GM19468 (cell line): Measurements from ENCODE around the gene MINPP1.
"Not testable (repeated sequence)": the region's sequence is repeated elsewhere in the genome, so short reads cannot be mapped to it uniquely, and the experiment has no call there.

Experiments
- ATAC-seq: cut with Tn5 transposase; IDR thresholded peaks from one replicate; pipeline ENCODE4 v1.9.1; 2021; ENCODE audit warnings: mild to moderate bottlenecking, moderate library complexity, moderate number of reproducible peaks; ENCODE audit not compliant: unreplicated experiment; ENCODE audit errors: extremely low read depth

Gene MINPP1

DNA sequence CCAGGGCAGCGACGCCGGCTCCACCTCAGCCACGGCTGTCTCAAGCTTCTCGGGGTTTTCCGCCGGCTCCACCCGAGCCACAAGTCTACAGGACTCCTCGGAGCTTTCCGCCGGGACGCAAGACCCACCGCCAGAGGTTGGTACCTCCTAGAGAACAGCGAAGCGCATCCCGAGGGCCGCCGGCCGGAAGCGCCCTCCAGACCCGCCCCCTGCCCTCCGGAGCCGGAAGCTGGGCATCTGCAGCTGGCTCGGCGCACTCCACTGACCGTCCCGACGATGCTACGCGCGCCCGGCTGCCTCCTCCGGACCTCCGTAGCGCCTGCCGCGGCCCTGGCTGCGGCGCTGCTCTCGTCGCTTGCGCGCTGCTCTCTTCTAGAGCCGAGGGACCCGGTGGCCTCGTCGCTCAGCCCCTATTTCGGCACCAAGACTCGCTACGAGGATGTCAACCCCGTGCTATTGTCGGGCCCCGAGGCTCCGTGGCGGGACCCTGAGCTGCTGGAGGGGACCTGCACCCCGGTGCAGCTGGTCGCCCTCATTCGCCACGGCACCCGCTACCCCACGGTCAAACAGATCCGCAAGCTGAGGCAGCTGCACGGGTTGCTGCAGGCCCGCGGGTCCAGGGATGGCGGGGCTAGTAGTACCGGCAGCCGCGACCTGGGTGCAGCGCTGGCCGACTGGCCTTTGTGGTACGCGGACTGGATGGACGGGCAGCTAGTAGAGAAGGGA, at the start of gene MINPP1:
Gene MINPP1 (plus strand): TSS at position 254 of the 726 bp plus-strand sequence. CDS start 23 bp downstream, at position 277.
- ATAC-seq, result peak; percentile 87

- not testable (repeated sequence) for ATAC-seq
Measured at GRCh38 chr10:87456586-87457220, 48.0 kb upstream of the MINPP1 start.

DNA sequence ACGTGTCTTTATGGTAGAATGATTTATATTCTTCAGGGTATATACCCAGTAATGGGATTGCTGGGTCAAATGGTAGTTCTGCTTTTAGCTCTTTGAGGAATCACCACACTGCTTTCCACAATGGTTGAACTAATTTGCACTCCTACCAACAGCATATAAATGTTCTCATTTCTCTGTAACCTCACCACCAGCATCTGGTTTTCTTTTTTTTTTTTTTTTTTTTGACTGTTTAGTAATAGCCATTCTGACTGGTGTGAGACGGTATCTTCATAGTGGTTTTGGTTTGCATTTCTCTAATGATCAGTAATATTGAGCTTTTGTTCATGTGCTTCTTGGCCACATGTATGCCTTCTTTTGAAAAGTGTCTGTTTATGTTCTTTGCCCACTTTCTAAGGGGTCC, 42.9 kb upstream of the MINPP1 start:
- ATAC-seq, result not testable (repeated sequence)

GRCh38 chr10:87466849-87467248, 37.8 kb upstream of the MINPP1 start:
- not testable (repeated sequence) for ATAC-seq

DNA sequence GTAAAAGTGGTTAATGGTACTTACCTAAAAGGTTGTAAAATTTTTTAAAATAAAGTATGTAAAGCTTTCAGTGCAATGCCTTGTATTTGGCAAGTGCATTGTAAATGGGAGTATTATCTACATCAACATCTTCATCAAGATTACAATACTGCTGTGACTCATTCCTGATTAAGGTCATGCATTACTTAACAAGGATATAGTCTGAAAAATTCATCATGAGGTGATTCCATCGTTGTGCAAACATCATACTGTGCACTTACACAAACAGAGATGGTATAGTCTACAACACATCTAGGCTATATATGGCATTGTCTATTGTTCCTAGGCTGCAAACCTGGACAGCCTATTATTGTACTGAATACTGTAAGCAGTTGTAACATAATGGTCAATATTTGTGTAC, 16.0 kb upstream of the MINPP1 start:
- not testable (repeated sequence) for ATAC-seq

- not testable (repeated sequence) for ATAC-seq
Measured at GRCh38 chr10:87490285-87490684, 14.4 kb upstream of the MINPP1 start.

- not testable (repeated sequence) for ATAC-seq
Measured at GRCh38 chr10:87492450-87492849, 12.2 kb upstream of the MINPP1 start.

GRCh38 chr10:87495446-87495845, 9.2 kb upstream of the MINPP1 start:
- ATAC-seq, result not testable (repeated sequence)

DNA sequence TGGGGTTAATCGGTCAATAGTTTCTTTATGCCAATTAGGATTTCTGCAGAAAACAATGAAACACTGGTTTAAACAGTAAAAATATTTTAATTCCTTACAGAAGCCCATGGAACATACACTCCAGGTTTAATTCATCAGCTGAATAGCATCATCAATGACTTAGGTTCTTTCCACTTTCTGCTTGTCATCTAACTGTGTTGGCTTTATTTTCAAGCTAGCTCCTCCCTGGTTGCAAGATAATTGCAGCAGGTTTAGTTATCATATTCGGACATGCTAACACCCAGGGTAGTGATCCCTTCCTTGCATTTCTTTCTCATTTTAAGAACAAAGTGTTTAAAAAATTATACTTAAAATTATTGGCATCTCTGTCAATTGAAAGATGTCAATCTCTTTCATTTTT, 7.3 kb upstream of the MINPP1 start:
- ATAC-seq, result not testable (repeated sequence)

DNA sequence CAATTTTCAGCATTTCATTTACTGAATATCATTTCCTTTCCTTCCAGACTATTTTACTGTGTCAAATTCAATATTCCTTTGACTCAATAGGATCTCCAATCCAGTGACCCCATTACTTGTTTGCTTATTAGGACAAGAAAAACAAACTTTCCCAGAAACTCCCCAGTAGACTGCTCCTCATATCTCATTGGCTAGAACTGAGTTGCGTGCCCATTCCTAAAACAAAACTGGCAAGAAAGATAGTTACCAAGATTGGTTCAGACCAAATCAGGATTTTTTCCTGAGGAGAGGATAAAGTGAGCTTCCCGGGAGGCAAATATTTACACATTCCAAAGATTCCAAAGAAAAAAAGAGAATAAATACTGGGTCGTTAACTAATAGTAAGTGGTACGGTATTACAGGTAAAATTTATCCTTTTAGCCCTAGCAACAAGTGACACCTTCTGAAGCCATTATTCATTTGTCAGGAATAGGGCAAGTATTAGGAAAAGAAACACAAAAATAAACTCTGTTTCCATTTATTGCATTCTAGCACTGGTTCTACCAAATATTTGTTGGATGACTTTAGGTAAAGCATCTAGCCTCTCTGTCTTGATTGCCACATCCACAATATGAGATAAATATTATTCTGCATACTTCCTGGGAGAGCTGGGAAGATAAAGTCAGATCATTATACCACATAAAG, 6.4 kb upstream of the MINPP1 start:
- ATAC-seq, result not testable (repeated sequence)

DNA sequence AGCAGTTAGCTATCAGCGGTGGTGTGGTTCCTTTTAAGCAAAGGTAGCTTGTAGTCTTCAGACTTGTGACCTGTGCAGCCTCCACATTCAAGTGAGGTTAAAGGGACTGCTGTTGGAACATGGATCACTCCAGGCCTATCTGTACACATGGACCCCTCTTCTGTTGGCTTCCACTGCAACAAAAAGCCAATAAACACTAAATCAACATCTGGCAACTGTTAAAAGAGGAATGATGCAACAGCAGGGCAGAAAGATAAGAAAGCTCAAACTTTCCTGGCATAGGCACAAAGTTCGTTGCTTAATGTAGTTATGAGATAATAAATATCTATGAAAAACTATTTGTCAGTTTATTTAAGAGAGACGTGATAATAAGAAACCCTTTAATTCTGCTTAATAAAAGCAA, 4.0 kb upstream of the MINPP1 start:
- no peak for ATAC-seq

GRCh38 chr10:87503401-87503800, 1.3 kb upstream of the MINPP1 start:
- no peak for ATAC-seq

DNA sequence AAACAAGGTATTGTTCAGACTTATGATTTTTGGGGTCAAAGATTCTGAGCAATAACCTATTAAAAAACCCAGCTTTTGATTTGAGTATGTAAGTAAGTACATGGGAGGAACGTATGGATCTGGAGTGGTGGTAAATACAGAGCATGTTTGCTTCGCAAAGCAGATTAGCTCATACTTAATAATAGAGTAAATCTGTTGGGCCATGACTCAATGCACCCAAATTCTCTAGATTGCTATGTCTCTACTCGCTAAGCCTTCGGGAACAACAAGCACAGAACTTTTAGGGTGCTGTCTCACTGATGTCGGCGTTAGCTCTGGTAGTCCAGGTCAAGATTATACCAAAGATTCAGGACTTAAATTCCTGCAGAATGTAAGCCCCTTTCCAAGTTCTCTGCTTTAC, 807 bp upstream of the MINPP1 start:
- no peak for ATAC-seq

- no peak for ATAC-seq
Measured at GRCh38 chr10:87504307-87504639, 420 bp upstream of the MINPP1 start.

DNA sequence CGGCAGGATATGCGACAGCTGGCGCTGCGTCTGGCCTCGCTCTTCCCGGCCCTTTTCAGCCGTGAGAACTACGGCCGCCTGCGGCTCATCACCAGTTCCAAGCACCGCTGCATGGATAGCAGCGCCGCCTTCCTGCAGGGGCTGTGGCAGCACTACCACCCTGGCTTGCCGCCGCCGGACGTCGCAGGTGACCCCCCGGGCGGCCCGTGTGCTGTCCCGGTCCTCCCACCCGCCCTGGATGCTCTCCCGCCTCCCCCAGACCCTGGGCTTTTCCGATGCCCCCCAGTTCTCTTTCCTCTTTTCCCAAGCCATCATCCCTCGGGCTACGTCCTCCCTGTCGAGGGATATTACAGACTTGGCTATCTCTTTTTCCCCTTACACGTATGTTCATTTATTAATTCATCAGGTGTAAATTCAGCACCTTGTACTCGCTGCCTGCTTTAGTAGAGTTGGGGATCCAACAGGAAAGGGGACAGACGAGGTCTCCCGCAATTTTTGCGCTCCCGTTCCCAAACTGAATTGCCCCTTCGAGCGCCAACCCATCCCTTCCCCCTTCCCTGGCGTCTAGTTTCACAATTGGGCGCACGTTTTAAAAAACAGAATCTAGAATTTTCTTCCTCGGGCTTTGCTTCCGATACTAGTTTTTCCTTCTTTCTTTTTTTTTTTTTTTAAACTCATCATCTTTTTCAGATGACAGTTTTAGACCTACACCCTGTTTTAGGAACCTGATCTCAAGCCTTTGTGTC, 846 bp downstream of the MINPP1 start:
- peak; percentile 18 for ATAC-seq

GRCh38 chr10:87506956-87507355, 2.3 kb downstream of the MINPP1 start:
- no peak for ATAC-seq

DNA sequence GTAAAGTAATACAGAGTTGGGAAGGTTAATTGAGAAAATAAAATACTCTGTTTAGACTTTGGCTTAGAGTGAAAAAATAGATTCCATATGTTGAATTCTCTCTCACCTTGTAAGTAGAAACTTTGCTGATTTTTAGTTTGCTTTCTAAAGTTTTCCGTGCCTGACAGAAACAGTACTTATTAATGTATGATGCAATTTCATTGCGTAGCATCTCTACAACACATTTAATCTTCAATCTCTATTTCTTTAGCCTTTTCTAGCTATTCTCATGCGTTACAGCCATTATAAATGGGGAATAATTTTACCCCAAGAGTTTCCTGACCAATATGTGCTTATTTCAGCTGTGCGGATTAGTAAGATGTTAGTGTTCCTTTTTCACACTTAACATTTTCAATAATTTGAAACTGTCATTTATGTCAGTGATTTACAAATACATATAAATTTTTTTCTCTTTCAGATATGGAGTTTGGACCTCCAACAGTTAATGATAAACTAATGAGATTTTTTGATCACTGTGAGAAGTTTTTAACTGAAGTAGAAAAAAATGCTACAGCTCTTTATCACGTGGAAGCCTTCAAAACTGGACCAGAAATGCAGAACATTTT, 3.3 kb downstream of the MINPP1 start:
- ATAC-seq, result no peak

GRCh38 chr10:87508837-87509236, 4.1 kb downstream of the MINPP1 start:
- no peak for ATAC-seq

DNA sequence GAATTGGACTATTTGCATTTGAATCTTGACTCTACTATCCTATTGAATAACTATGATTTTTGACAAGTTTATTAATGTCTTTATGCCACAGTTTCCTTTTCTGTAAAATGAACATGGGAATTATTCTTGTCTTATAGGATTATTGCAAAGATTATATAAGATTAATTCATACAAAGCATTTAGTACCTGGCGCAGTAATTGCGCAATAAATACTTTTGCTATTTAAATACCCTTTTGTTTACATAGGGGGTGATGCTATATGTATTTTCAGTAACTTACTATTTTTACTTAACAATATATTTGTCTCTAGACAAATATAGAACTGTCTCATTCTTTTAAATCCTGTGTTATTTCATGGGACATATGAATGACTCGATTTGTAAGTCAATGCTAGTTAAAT, 5.3 kb downstream of the MINPP1 start:
- ATAC-seq, result no peak

GRCh38 chr10:87511526-87511925, 6.8 kb downstream of the MINPP1 start:
- ATAC-seq, result no peak
